HG03097 (cell line): Measurements from ENCODE around the gene METRN.

ENCODE experiments used
- ATAC-seq: cut with Tn5 transposase; IDR thresholded peaks from one replicate; pipeline ENCODE4 v1.9.1; 2021; ENCODE audit not compliant: unreplicated experiment, low FRiP score

The METRN gene

GRCh38 chr16:714558-715476, at the start of gene METRN:
Gene METRN, plus strand, starts transcription at chr16:715118. Its CDS starts 172 bp downstream, at chr16:715290.
- peak; percentile 47 for ATAC-seq

- no peak for ATAC-seq
These were observed 48.3 kb upstream of the METRN start for GRCh38 chr16:666572-666971.

- no peak for ATAC-seq
These were observed 47.7 kb upstream of the METRN start for GRCh38 chr16:667113-667779.

GRCh38 chr16:667780-668518, 47.0 kb upstream of the METRN start, which contains the start of gene RHOT2:
Gene RHOT2, plus strand, starts transcription at chr16:668132. Its CDS starts 68 bp downstream, at chr16:668200.
- ATAC-seq, result peak; percentile 82

- peak; percentile 4 for ATAC-seq
These were observed 46.3 kb upstream of the METRN start for GRCh38 chr16:668519-669171.

- no peak for ATAC-seq
These were observed 45.3 kb upstream of the METRN start for GRCh38 chr16:669666-670065.

GRCh38 chr16:670485-671352, 44.2 kb upstream of the METRN start:
- no peak for ATAC-seq

- no peak for ATAC-seq
These were observed 43.4 kb upstream of the METRN start for GRCh38 chr16:671353-672131.

- no peak for ATAC-seq
These were observed 42.5 kb upstream of the METRN start for GRCh38 chr16:672371-672770.

GRCh38 chr16:672851-673250, 42.1 kb upstream of the METRN start:
- no peak for ATAC-seq

- ATAC-seq, result no peak
These were observed 41.4 kb upstream of the METRN start for GRCh38 chr16:673399-673991.

- ATAC-seq, result no peak
These were observed 40.6 kb upstream of the METRN start for GRCh38 chr16:674214-674881.

GRCh38 chr16:674968-675883, 39.7 kb upstream of the METRN start, which contains the start of gene RHBDL1:
Gene RHBDL1, plus strand, starts transcription at chr16:675671. Its CDS starts 120 bp downstream, at chr16:675791.
- no peak for ATAC-seq

GRCh38 chr16:675884-676564, 38.9 kb upstream of the METRN start:
- no peak for ATAC-seq

GRCh38 chr16:676565-676902, 38.4 kb upstream of the METRN start:
- no peak for ATAC-seq

- ATAC-seq, result no peak
These were observed 38.0 kb upstream of the METRN start for GRCh38 chr16:676913-677312.
